GM18909 (cell line): ENCODE measurements around the gene CFAP90.

ENCODE experiments used
- ATAC-seq: cut with Tn5 transposase; IDR thresholded peaks from one replicate; pipeline ENCODE4 v1.9.1; 2021; ENCODE audit warnings: mild to moderate bottlenecking; ENCODE audit not compliant: unreplicated experiment, poor library complexity

Gene CFAP90

GRCh38 chr5:7850395-7851239 lies at the start of gene CFAP90:
Gene CFAP90 (minus strand): TSS chr5:7851133. CDS start chr5:7851021, 112 bp downstream.
- no peak for ATAC-seq

- ATAC-seq: peak; percentile 41
These were observed 46.2 kb upstream of the CFAP90 start for GRCh38 chr5:7897014-7897600.

- peak; percentile 98 for ATAC-seq
These were observed 43.9 kb upstream of the CFAP90 start for GRCh38 chr5:7894860-7895259.

GRCh38 chr5:7894439-7894838 lies 43.5 kb upstream of the CFAP90 start:
- ATAC-seq: no peak

- ATAC-seq: no peak
These were observed 38.0 kb upstream of the CFAP90 start for GRCh38 chr5:7888901-7889300.

- peak; percentile 66 for ATAC-seq
These were observed 36.0 kb upstream of the CFAP90 start for GRCh38 chr5:7886849-7887475.

- ATAC-seq: no peak
These were observed 33.7 kb upstream of the CFAP90 start for GRCh38 chr5:7884491-7885267.

GRCh38 chr5:7882926-7883325 lies 32.0 kb upstream of the CFAP90 start:
- ATAC-seq: no peak

- no peak for ATAC-seq
These were observed 30.9 kb upstream of the CFAP90 start for GRCh38 chr5:7881816-7882215.

- ATAC-seq: no peak
These were observed 30.2 kb upstream of the CFAP90 start for GRCh38 chr5:7881091-7881490.

- ATAC-seq: peak; percentile 97
These were observed 27.5 kb upstream of the CFAP90 start for GRCh38 chr5:7878381-7878873.

GRCh38 chr5:7877851-7878250 lies 26.9 kb upstream of the CFAP90 start:
- ATAC-seq: no peak

- ATAC-seq: peak; percentile 51
These were observed 25.9 kb upstream of the CFAP90 start for GRCh38 chr5:7876867-7877266.

GRCh38 chr5:7875151-7875550 lies 24.2 kb upstream of the CFAP90 start:
- no peak for ATAC-seq

GRCh38 chr5:7874639-7875038 lies 23.7 kb upstream of the CFAP90 start:
- ATAC-seq: no peak

- no peak for ATAC-seq
These were observed 22.3 kb upstream of the CFAP90 start for GRCh38 chr5:7873216-7873615.

- ATAC-seq: no peak
These were observed 21.7 kb upstream of the CFAP90 start for GRCh38 chr5:7872517-7873130.

GRCh38 chr5:7871653-7872052 lies 20.7 kb upstream of the CFAP90 start:
- peak; percentile 32 for ATAC-seq

- ATAC-seq: peak; percentile 34
These were observed 18.7 kb upstream of the CFAP90 start for GRCh38 chr5:7869474-7870136.
